AG09319 (cell line): ENCODE measurements around the gene GPR160.

Experiments used
- DNase-seq: peaks from one replicate; pipeline ENCODE4 v3.0.0-alpha.2; 2010; ENCODE audit warnings: low read depth; ENCODE audit errors: extremely low read depth
- TF ChIP-seq, protein P1 (sequence below): IDR thresholded peaks from 2 replicates; pipeline ENCODE4 v1.5.1; 2011; ENCODE audit warnings: low read depth, mild to moderate bottlenecking, inconsistent platforms, low read length, moderate library complexity

Gene GPR160

GRCh38 chr3:170096342-170096741, 58.5 kb downstream of the GPR160 start:
- TF ChIP-seq, protein P1, sequence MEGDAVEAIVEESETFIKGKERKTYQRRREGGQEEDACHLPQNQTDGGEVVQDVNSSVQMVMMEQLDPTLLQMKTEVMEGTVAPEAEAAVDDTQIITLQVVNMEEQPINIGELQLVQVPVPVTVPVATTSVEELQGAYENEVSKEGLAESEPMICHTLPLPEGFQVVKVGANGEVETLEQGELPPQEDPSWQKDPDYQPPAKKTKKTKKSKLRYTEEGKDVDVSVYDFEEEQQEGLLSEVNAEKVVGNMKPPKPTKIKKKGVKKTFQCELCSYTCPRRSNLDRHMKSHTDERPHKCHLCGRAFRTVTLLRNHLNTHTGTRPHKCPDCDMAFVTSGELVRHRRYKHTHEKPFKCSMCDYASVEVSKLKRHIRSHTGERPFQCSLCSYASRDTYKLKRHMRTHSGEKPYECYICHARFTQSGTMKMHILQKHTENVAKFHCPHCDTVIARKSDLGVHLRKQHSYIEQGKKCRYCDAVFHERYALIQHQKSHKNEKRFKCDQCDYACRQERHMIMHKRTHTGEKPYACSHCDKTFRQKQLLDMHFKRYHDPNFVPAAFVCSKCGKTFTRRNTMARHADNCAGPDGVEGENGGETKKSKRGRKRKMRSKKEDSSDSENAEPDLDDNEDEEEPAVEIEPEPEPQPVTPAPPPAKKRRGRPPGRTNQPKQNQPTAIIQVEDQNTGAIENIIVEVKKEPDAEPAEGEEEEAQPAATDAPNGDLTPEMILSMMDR = no peak
- DNase-seq = no peak

DNA sequence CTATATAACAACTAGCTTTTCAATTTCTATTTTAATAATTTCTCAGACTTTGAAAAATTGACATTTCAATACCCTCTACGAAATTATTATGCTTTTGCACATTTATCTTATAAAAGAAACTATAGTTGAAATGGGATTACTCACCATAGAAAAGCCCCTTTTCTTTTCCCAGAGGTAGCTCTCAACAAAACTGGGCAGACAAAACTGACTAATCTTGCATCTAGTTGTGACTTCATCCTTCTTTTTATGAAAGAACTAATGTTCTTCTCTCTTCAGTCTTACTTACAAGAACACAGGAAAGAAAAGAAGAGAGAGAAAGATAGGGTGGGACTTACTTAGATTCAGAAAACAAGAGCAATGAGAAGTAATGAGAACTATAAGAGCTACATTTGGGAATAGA, 61.0 kb downstream of the GPR160 start:
- TF ChIP-seq, protein P1 = no peak
- no peak for DNase-seq

DNA sequence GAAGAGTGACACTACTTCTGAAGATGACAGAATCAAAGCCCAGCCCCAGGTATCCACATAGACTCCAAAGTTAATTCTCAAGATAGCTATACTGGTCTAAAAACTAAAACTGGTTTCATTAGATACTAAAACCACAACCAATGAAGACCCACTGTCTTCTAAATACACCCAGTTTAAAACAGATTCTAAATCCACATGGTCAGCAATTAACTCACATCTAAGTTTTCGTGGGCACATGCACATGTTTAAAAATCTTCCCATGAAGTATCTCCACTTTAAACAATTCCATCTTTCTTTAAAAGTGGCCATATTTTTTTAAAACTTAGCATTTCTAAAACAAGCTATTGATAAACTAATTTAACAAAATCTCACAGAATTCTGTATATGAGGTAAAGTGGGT, 63.1 kb downstream of the GPR160 start:
- TF ChIP-seq, protein P1 = no peak
- DNase-seq = no peak

GRCh38 chr3:170102431-170102830, 64.6 kb downstream of the GPR160 start:
- TF ChIP-seq, protein P1 = no peak
- no peak for DNase-seq

- TF ChIP-seq, protein P1 = no peak
Measured at GRCh38 chr3:170107941-170108340, 70.1 kb downstream of the GPR160 start.

GRCh38 chr3:170108955-170109354, 71.2 kb downstream of the GPR160 start:
- TF ChIP-seq, protein P1 = no peak
- DNase-seq = no peak

More at GRCh38 chr3:170107941-170108340, 70.1 kb downstream of the GPR160 start:
- no peak for DNase-seq

DNA sequence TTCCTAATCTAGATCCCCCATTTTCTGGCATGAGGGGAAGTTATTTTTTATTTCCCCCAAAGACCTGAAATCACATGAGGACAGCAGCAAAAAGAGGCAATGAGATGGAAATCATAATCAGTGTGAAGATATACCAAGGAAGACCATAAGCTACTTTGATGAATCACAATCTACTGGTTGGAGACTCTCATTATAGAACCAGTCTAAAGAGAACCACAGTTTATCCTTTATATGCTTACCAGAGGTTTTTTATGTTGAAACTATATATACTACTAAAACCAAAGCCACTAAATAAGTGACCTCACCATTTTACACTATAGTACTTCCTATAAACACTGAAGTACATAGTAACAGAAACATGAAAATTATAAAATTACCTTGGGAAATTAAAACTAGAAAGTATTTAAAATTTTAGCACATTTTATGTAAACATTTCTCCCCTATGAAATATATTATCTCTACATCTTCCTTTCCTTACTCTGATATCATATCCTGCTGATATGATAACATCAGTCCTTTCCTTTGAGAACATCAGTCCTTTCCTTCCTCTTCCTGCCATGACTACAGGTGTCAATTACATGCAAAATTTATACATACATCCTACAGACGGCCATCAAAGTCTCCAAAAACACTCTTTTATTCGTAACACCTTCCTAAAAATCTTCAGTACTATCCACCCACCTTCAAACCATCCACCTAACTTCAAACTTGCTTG, 71.9 kb downstream of the GPR160 start:
- TF ChIP-seq, protein P1 = no peak
- no peak for DNase-seq
